Right cardiac atrium (tissue), 5 donors: ENCODE results near the gene EMP1. TPM values are rescaled to one million over a fixed set of nuclear protein-coding genes. Genes with fewer than 3 reads are reported as not detected.
"Not testable (repeated sequence)": the region's sequence is repeated elsewhere in the genome, so short reads cannot be mapped to it uniquely, and the experiment has no call there.

Experiments used
- ATAC-seq, 2 donors: fragments of 200-7000 bp; cut with Tn5 transposase; one replicate each; pipeline versions ENCODE4 v1.8.0 to v1.9.1; 2020; ENCODE audit warnings: moderate library complexity in 2 of 2, mild to moderate bottlenecking in 1 of 2
- DNase-seq, 3 donors: peaks; one replicate each; pipeline ENCODE4 v3.0.0-alpha.2; 2020
- H3K27ac ChIP-seq: one replicate; pipeline ENCODE4 v1.5.1; 2013; ENCODE audit warnings: mild to moderate bottlenecking, low read length, control low read depth, moderate library complexity
- H3K27me3 ChIP-seq: one replicate; pipeline ENCODE4 v1.6.1; 2013; ENCODE audit not compliant: control insufficient read depth, insufficient read depth
- H3K4me1 ChIP-seq: one replicate; pipeline ENCODE4 v1.6.1; 2013; ENCODE audit warnings: low read length; ENCODE audit not compliant: control insufficient read depth, insufficient read depth
- H3K4me3 ChIP-seq: one replicate; pipeline ENCODE4 v1.5.1; 2013; ENCODE audit warnings: low read length, control low read depth
- H3K9me3 ChIP-seq: one replicate; pipeline ENCODE4 v1.6.1; 2013; ENCODE audit warnings: low read length; ENCODE audit not compliant: control insufficient read depth
- WGBS: extraction: QIAGEN DNeasy Blood & Tissue Kit; methylation state at CpG from one replicate; pipeline ENCODE4 v1.1.7; 2013; 5-methylcytosine and 5-hydroxymethylcytosine counted together
- intact Hi-C, 4 donors: fragments of 100-400 bp; cut with DNase I; formaldehyde crosslinking; loops; one replicate each; pipeline versions ENCODE4 v1.11.0 to v1.14.0; 2022 to 2023
- polyA plus RNA-seq: library from polyadenylated mRNA; stranded (reverse); fragments of 200-250 nt; gene quantifications from one replicate; pipeline ENCODE4 v1.2.3, GENCODE V29; 2013
- total RNA-seq, 4 donors: library from RNA; stranded (reverse); fragmentation: NEBNext Ultra II Directional; extraction: Animal tissue kit (Norgen Biotek cat#: 25700); gene quantifications; one replicate each; pipeline ENCODE4 v1.2.1, GENCODE V29; 2021
- donor health status: healthy with polysubstance abuse.
- donor health status: DM: no; HTN: yes; CAD: no.
- donor health status: DM: no; HTN: no; CAD: no.
- donor health status: DM: no; HTN: yes; CAD: no; lungs with severe emphysema.
- donor health status: DM: yes; HTN: yes; CAD: no.

EMP1 gene
- total and polyA plus RNA-seq, 5 donors, result 33.8 to 401 (median 220) TPM

DNA sequence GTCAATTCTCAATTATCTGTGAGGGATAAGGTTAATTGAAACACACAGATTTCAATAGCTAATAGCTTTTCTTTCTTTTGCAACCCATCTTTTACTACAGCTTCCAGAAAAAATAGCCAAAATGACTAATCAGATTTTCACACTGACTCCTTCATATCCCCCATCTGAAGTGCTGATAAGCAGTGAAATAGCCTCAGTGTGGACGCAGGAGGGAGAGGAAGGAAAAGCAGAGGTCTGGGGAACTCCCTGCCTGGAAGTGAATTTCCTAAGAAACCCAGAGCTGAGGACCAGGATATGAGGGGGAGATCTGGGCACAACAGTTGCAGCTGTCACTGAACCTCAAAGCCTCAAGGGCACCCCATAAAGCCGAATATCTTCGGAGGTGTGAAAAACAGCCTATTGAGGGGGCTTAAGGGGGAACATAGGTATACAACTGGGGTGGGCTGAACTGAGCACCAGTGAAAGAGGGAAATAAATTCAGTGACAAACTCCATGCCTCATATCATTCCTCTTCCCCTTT lies 60.9 kb downstream of the EMP1 start:
- no peak for ATAC-seq
- intact Hi-C loops, result no loop called here
- no peaks in the 10 kb centered on the region for H3K9me3 ChIP-seq

DNA sequence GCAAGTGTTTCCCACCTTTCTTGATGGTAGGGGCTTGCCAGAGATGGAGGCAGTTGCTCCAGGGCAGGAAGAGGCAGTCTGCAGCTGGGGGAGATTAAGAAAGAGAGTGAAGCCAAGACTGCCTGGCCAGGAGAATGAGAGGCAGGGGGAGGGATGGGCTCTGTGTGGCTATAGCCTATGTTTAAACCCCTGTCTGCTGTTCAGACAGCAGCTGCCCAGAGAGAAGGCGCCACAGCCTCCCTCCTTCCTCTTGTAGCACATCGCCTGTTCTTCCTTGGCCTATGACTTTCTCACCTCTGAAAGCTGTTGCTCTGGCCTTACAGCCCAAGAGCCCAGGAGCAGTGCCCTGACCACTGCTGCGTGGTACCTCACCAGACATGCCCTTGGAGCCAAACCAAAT lies 61.7 kb downstream of the EMP1 start:
- H3K4me1 ChIP-seq, result no peaks in the 10 kb centered on the region
- WGBS, result 49% methylated on average over 3 of the region's 3 CpGs
- DNase-seq, result no peak
- H3K9me3 ChIP-seq, result no peaks in the 10 kb centered on the region
- H3K27me3 ChIP-seq, result no peaks in the 10 kb centered on the region
- no peak overlapping the region for H3K4me3 ChIP-seq
- no peak for ATAC-seq
- intact Hi-C loops, result no loop called here
- no peak overlapping the region for H3K27ac ChIP-seq

More for the DNA sequence above, 60.9 kb downstream of the EMP1 start:
- no peaks in the 10 kb centered on the region for H3K4me1 ChIP-seq
- H3K4me3 ChIP-seq, result no peak overlapping the region
- H3K27ac ChIP-seq, result no peak overlapping the region
- no peaks in the 10 kb centered on the region for H3K27me3 ChIP-seq
- no peak for DNase-seq
- WGBS, result 42% methylated on average over 3 of the region's 3 CpGs

DNA sequence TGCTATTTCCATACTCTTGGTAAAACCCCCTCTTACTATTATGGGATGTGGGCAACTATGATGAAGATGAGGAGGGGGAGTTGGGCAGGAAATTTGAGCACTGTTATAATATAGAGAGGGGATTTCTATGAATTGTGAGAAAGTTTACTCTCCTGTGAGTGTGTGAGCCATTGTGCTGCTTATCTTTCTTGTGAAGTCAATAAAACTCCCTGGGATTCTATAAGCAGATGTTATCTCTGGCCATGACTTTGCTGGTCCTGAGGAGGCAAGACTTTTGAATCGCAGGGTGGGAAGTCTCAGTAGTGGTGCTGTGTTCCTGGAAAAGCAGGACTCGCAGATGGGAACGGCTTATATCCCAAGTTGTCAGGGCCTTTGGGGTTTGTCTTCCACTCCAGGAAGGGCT lies 62.2 kb downstream of the EMP1 start:
- ATAC-seq (no peak), DNase-seq (no peak)
- intact Hi-C loops, result no loop called here
- no peaks in the 10 kb centered on the region for H3K9me3 ChIP-seq
- no peaks in the 10 kb centered on the region for H3K27me3 ChIP-seq
- no peak overlapping the region for H3K4me3 ChIP-seq
- H3K4me1 ChIP-seq, result no peaks in the 10 kb centered on the region
- 66% methylated on average over 3 of the region's 3 CpGs for WGBS
- H3K27ac ChIP-seq, result no peak overlapping the region

DNA sequence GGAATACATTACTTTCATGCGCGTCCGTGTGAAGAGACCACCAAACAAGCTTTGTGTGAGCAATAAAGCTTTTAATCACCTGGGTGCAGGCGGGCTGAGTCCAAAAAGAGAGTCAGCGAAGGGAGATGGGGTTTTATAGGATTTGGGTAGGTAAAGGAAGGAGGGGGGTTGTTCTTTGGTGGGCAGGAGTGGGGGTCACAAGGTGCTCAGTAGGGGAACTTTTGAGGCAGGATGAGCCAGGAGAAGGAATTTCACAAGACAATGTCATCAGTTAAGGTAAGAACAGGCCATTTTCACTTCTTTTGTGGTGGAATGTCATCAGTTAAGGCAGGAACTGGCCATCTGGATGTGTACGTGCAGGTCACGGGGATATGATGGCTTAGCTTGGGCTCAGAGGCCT lies 63.1 kb downstream of the EMP1 start:
- H3K27ac ChIP-seq, H3K9me3 ChIP-seq, H3K4me3 ChIP-seq, intact Hi-C loops, H3K27me3 ChIP-seq, DNase-seq, ATAC-seq, H3K4me1 ChIP-seq: not testable (repeated sequence)
- 97% methylated on average over 7 of the region's 7 CpGs for WGBS

GRCh38 chr12:13267826-13268225 lies 71.3 kb downstream of the EMP1 start:
- intact Hi-C loops, H3K4me3 ChIP-seq, H3K27me3 ChIP-seq, H3K9me3 ChIP-seq, DNase-seq, H3K27ac ChIP-seq, H3K4me1 ChIP-seq, ATAC-seq: not testable (repeated sequence)
- 80% methylated on average over 3 of the region's 3 CpGs for WGBS

- DNase-seq (no peak), ATAC-seq (no peak)
- Histone ChIP-seq H3K4me3 (no peak overlapping the region), H3K4me1 (no peaks in the 10 kb centered on the region), H3K27ac (no peak overlapping the region), H3K9me3 (no peaks in the 10 kb centered on the region), H3K27me3 (no peaks in the 10 kb centered on the region)
- intact Hi-C loops, result no loop called here
- WGBS, result 96% methylated on average over 6 of the region's 6 CpGs
Measured at GRCh38 chr12:13268581-13268980, 72.1 kb downstream of the EMP1 start.

Other genes starting within 250 kb of the EMP1 start
- not detected for gene GPRC5D, start 244.6 kb upstream of the EMP1 start, total RNA-seq
- gene GPRC5D, start 244.6 kb upstream of the EMP1 start, polyA plus RNA-seq, result not detected
- 10 to 100 TPM; 54.4 to 81.0 (median 70.2) TPM for gene HEBP1, start 196.5 kb upstream of the EMP1 start, total RNA-seq
- 65.7 TPM for gene HEBP1, start 196.5 kb upstream of the EMP1 start, polyA plus RNA-seq
- gene FAM234B, start 152.3 kb upstream of the EMP1 start, total RNA-seq, result 1 to 10 TPM; 3.4 to 4.6 (median 4.1) TPM
- gene FAM234B, start 152.3 kb upstream of the EMP1 start, polyA plus RNA-seq, result 1.1 TPM
- not detected for gene GSG1, start 93.1 kb upstream of the EMP1 start, total RNA-seq
- 0.07 TPM for gene GSG1, start 93.1 kb upstream of the EMP1 start, polyA plus RNA-seq